Trophoblast cell (in vitro differentiated cells and primary cell): Measurements from ENCODE around the gene SMIM45.

Source experiments
- DNase-seq, 2 donors: peaks; one replicate each; pipeline ENCODE4 v3.0.0-alpha.2; 2016
- H2AFZ ChIP-seq: 2 replicates; pipeline ENCODE4 v1.6.1; 2013; ENCODE audit warnings: low read length, moderate library complexity, mild to moderate bottlenecking; ENCODE audit not compliant: insufficient read depth, poor library complexity
- H2AK5ac ChIP-seq: 2 replicates; pipeline ENCODE4 v1.6.1; 2013; ENCODE audit warnings: mild to moderate bottlenecking, low read length
- H2BK120ac ChIP-seq: 2 replicates; pipeline ENCODE4 v1.6.1; 2013; ENCODE audit warnings: low read length, mild to moderate bottlenecking, moderate library complexity; ENCODE audit not compliant: insufficient read depth, poor library complexity
- H2BK12ac ChIP-seq: 2 replicates; pipeline ENCODE4 v1.6.1; 2013; ENCODE audit warnings: mild to moderate bottlenecking, low read length, moderate library complexity
- H2BK5ac ChIP-seq: 2 replicates; pipeline ENCODE4 v1.6.1; 2013; ENCODE audit warnings: low read length, low read depth, moderate library complexity, mild to moderate bottlenecking; ENCODE audit not compliant: poor library complexity
- H3K14ac ChIP-seq: 2 replicates; pipeline ENCODE4 v1.6.1; 2013; ENCODE audit warnings: mild to moderate bottlenecking, low read length
- H3K18ac ChIP-seq: 2 replicates; pipeline ENCODE4 v1.6.1; 2013; ENCODE audit warnings: mild to moderate bottlenecking, low read length
- H3K23ac ChIP-seq: 2 replicates; pipeline ENCODE4 v1.6.1; 2013; ENCODE audit warnings: low read length
- H3K27ac ChIP-seq: 2 replicates; pipeline ENCODE4 v1.5.1; 2013; ENCODE audit warnings: low read depth, mild to moderate bottlenecking, inconsistent platforms, low read length, moderate library complexity
- H3K27me3 ChIP-seq: 2 replicates; pipeline ENCODE4 v1.6.1; 2013; ENCODE audit warnings: inconsistent platforms, mild to moderate bottlenecking, low read length, moderate library complexity; ENCODE audit not compliant: insufficient read depth
- H3K36me3 ChIP-seq, 2 experiments: 1 replicate in 1 of 2; 2 replicates in 1 of 2; pipeline ENCODE4 v1.6.1; 2013; ENCODE audit warnings: low read length in 2 of 2, mild to moderate bottlenecking in 2 of 2, moderate library complexity in 1 of 2; ENCODE audit not compliant: insufficient read depth in 2 of 2, control insufficient read depth in 1 of 2
- H3K4ac ChIP-seq: 2 replicates; pipeline ENCODE4 v1.6.1; 2013; ENCODE audit warnings: low read depth, mild to moderate bottlenecking, low read length, moderate library complexity
- H3K4me1 ChIP-seq, 2 experiments: 1 replicate in 1 of 2; 2 replicates in 1 of 2; pipeline ENCODE4 v1.6.1; 2013; ENCODE audit warnings: low read length in 2 of 2, mild to moderate bottlenecking in 2 of 2, moderate library complexity in 1 of 2; ENCODE audit not compliant: insufficient read depth in 2 of 2, control insufficient read depth in 1 of 2
- H3K4me2 ChIP-seq: 2 replicates; pipeline ENCODE4 v1.6.1; 2013; ENCODE audit warnings: inconsistent platforms, mild to moderate bottlenecking, low read length, moderate library complexity
- H3K4me3 ChIP-seq: 2 replicates; pipeline ENCODE4 v1.5.1; 2013; ENCODE audit warnings: mild to moderate bottlenecking, low read depth, low read length, inconsistent platforms
- H3K79me1 ChIP-seq: one replicate; pipeline ENCODE4 v1.6.1; 2013; ENCODE audit warnings: low read length
- H3K79me2 ChIP-seq: 2 replicates; pipeline ENCODE4 v1.6.1; 2013; ENCODE audit warnings: low read length, mild to moderate bottlenecking; ENCODE audit not compliant: control insufficient read depth, insufficient read depth, poor library complexity
- H3K9ac ChIP-seq: 2 replicates; pipeline ENCODE4 v1.6.1; 2013; ENCODE audit warnings: mild to moderate bottlenecking, low read length
- H3K9me3 ChIP-seq: 2 replicates; pipeline ENCODE4 v1.6.1; 2013; ENCODE audit warnings: low read depth, mild to moderate bottlenecking, control low read depth, inconsistent platforms, low read length; ENCODE audit not compliant: insufficient read depth
- H4K12ac ChIP-seq: 2 replicates; pipeline ENCODE4 v1.6.1; 2013; ENCODE audit warnings: low read depth, mild to moderate bottlenecking, low read length, moderate library complexity
- H4K8ac ChIP-seq: 2 replicates; pipeline ENCODE4 v1.6.1; 2013; ENCODE audit warnings: low read depth, mild to moderate bottlenecking, low read length, moderate library complexity
- H4K91ac ChIP-seq: one replicate; pipeline ENCODE4 v1.6.1; 2013; ENCODE audit warnings: low read depth, mild to moderate bottlenecking, low read length, moderate library complexity
- whole genome bisulfite sequencing: extraction: QIAGEN DNeasy Blood & Tissue Kit; methylation state at CpG from one replicate; pipeline ENCODE4 v1.1.7; 2013; ENCODE audit warnings: missing lambda C conversion rate; ENCODE audit not compliant: insufficient read length, insufficient coverage; ENCODE audit errors: extremely low coverage; 5-methylcytosine and 5-hydroxymethylcytosine counted together

SMIM45 gene

GRCh38 chr22:41931701-41932269 lies 20.2 kb upstream of the SMIM45 start:
- Histone ChIP-seq H3K36me3 (peaks cover 0 to 6% of the 10 kb centered on the region in 2 experiments), H3K14ac (no peak overlapping the region), H3K9ac (no peak overlapping the region), H2BK12ac (no peak overlapping the region), H3K4me2 (no peak overlapping the region), H3K4me3 (no peak overlapping the region), H3K27ac (no peak overlapping the region), H4K12ac (no peak overlapping the region), H3K18ac (no peak overlapping the region), H3K4me1 (no peaks in the 10 kb centered on the region), H2AK5ac (no peak overlapping the region), H2BK5ac (no peak overlapping the region), H4K8ac (no peak overlapping the region), H2BK120ac (no peak overlapping the region), H3K79me2 (no peaks in the 10 kb centered on the region), H4K91ac (no peak overlapping the region), H2AFZ (no peak overlapping the region), H3K27me3 (no peaks in the 10 kb centered on the region), H3K79me1 (no peaks in the 10 kb centered on the region), H3K23ac (no peak overlapping the region), H3K9me3 (peaks cover 3% of the 10 kb centered on the region), H3K4ac (no peak overlapping the region)
- no peak for DNase-seq
- no CpG with 5 or more reads among the region's 10 CpGs for WGBS

- Histone ChIP-seq H3K4ac (no peak overlapping the region), H3K4me1 (no peaks in the 10 kb centered on the region), H3K27me3 (no peaks in the 10 kb centered on the region), H4K12ac (peak overlapping the region; percentile 31), H2AK5ac (no peak overlapping the region), H2AFZ (no peak overlapping the region), H3K9ac (no peak overlapping the region), H2BK5ac (no peak overlapping the region), H3K14ac (no peak overlapping the region), H4K8ac (no peak overlapping the region), H3K9me3 (peaks cover 3% of the 10 kb centered on the region), H3K27ac (no peak overlapping the region), H3K4me2 (no peak overlapping the region), H3K18ac (no peak overlapping the region), H4K91ac (no peak overlapping the region), H3K79me1 (no peaks in the 10 kb centered on the region), H3K4me3 (no peak overlapping the region), H2BK120ac (no peak overlapping the region), H3K23ac (no peak overlapping the region), H3K36me3 (peaks cover 0 to 6% of the 10 kb centered on the region in 2 experiments), H3K79me2 (no peaks in the 10 kb centered on the region), H2BK12ac (no peak overlapping the region)
- WGBS, result no CpG with 5 or more reads among the region's 12 CpGs
- DNase-seq, result no peak
Observed at GRCh38 chr22:41932353-41932752, 19.6 kb upstream of the SMIM45 start.

GRCh38 chr22:41933411-41934177 lies 18.4 kb upstream of the SMIM45 start:
- WGBS, result no CpG with 5 or more reads among the region's 16 CpGs

GRCh38 chr22:41934284-41935014 lies 17.5 kb upstream of the SMIM45 start:
- Histone ChIP-seq H3K23ac (no peak overlapping the region), H3K27me3 (no peaks in the 10 kb centered on the region), H2BK120ac (no peak overlapping the region), H2BK5ac (no peak overlapping the region), H3K79me2 (no peaks in the 10 kb centered on the region), H4K12ac (no peak overlapping the region), H2AK5ac (no peak overlapping the region), H3K9me3 (peaks cover 3% of the 10 kb centered on the region), H4K91ac (no peak overlapping the region), H3K4ac (no peak overlapping the region), H2BK12ac (no peak overlapping the region), H3K27ac (no peak overlapping the region), H3K4me1 (no peaks in the 10 kb centered on the region), H3K14ac (no peak overlapping the region), H3K79me1 (no peaks in the 10 kb centered on the region), H3K9ac (no peak overlapping the region), H4K8ac (no peak overlapping the region), H2AFZ (no peak overlapping the region), H3K18ac (no peak overlapping the region), H3K4me3 (no peak overlapping the region), H3K36me3 (peaks cover 9 to 12% of the 10 kb centered on the region in 2 experiments), H3K4me2 (no peak overlapping the region)
- DNase-seq, result no peak
- no CpG with 5 or more reads among the region's 17 CpGs for WGBS

More at GRCh38 chr22:41933411-41934177, 18.4 kb upstream of the SMIM45 start:
- Histone ChIP-seq H3K79me1 (no peaks in the 10 kb centered on the region), H4K12ac (no peak overlapping the region), H3K4ac (no peak overlapping the region), H3K27me3 (no peaks in the 10 kb centered on the region), H3K18ac (no peak overlapping the region), H2AFZ (no peak overlapping the region), H3K23ac (no peak overlapping the region), H3K27ac (no peak overlapping the region), H3K4me1 (no peaks in the 10 kb centered on the region), H3K4me2 (no peak overlapping the region), H2BK120ac (no peak overlapping the region), H4K8ac (no peak overlapping the region), H3K79me2 (no peaks in the 10 kb centered on the region), H2AK5ac (no peak overlapping the region), H4K91ac (no peak overlapping the region), H2BK5ac (no peak overlapping the region), H3K9ac (no peak overlapping the region), H3K36me3 (peaks cover 3 to 6% of the 10 kb centered on the region in 2 experiments), H3K4me3 (no peak overlapping the region), H3K14ac (no peak overlapping the region), H3K9me3 (peaks cover 3% of the 10 kb centered on the region), H2BK12ac (no peak overlapping the region)
- no peak for DNase-seq
